GM20000 (cell line): Measurements from ENCODE around the gene PPP2R5C.

Experiments used
- DNase-seq: peaks from one replicate; pipeline ENCODE4 v3.0.0; 2012; ENCODE audit warnings: low spot score
- TF ChIP-seq, protein P1 (sequence below): IDR thresholded peaks from 2 replicates; pipeline ENCODE4 v1.5.1; 2012; ENCODE audit warnings: mild to moderate bottlenecking, control low read depth; ENCODE audit errors: extremely low read depth, missing control alignments

PPP2R5C gene

DNA sequence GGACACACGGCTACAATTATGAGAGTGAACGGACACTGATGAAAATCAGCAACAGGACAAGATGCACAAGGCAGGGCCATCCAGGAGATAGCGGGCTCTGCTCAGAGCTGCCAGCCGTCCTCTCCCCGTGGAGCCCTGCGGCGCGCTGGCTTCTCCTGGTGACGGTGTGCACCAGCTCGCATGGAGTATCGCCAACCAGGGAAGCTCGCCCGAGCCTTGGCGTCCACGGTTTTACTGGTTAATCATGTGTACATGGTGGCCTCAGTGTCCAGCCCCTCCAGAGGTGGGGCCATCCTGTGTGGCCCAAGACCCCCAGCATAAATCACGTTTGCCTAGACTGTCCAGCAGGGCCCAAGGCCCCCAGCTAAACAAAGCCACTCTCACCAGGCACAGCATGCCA lies 171.7 kb downstream of the PPP2R5C start:
- DNase-seq: no peak
- TF ChIP-seq, protein P1, sequence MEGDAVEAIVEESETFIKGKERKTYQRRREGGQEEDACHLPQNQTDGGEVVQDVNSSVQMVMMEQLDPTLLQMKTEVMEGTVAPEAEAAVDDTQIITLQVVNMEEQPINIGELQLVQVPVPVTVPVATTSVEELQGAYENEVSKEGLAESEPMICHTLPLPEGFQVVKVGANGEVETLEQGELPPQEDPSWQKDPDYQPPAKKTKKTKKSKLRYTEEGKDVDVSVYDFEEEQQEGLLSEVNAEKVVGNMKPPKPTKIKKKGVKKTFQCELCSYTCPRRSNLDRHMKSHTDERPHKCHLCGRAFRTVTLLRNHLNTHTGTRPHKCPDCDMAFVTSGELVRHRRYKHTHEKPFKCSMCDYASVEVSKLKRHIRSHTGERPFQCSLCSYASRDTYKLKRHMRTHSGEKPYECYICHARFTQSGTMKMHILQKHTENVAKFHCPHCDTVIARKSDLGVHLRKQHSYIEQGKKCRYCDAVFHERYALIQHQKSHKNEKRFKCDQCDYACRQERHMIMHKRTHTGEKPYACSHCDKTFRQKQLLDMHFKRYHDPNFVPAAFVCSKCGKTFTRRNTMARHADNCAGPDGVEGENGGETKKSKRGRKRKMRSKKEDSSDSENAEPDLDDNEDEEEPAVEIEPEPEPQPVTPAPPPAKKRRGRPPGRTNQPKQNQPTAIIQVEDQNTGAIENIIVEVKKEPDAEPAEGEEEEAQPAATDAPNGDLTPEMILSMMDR: no peak

- TF ChIP-seq, protein P1: no peak
Observed at GRCh38 chr14:101934601-101935150, 173.2 kb downstream of the PPP2R5C start.

GRCh38 chr14:101937926-101938767 lies 176.6 kb downstream of the PPP2R5C start:
- DNase-seq: no peak
- TF ChIP-seq, protein P1: no peak

More at GRCh38 chr14:101934601-101935150, 173.2 kb downstream of the PPP2R5C start:
- no peak for DNase-seq

GRCh38 chr14:101939646-101940170 lies 178.2 kb downstream of the PPP2R5C start:
- no peak for DNase-seq
- TF ChIP-seq, protein P1: no peak

- no peak for DNase-seq
- TF ChIP-seq, protein P1: no peak
Observed at GRCh38 chr14:101944451-101944850, 182.9 kb downstream of the PPP2R5C start.

GRCh38 chr14:101945171-101945570 lies 183.7 kb downstream of the PPP2R5C start:
- TF ChIP-seq, protein P1: no peak
- no peak for DNase-seq

- TF ChIP-seq, protein P1: no peak
- DNase-seq: no peak
Observed at GRCh38 chr14:101947577-101947903, 186.0 kb downstream of the PPP2R5C start.
